NCI-H82 treated with DMSO at 0.1 percent for 48 hours (cell line): ENCODE data around the gene TNIP1.

Experiments
- DNase-seq: peaks from one replicate; lab custom pipeline; 2025; ENCODE audit not compliant: unreplicated experiment; lab: John Stamatoyannopoulos, UW

Gene TNIP1

DNA sequence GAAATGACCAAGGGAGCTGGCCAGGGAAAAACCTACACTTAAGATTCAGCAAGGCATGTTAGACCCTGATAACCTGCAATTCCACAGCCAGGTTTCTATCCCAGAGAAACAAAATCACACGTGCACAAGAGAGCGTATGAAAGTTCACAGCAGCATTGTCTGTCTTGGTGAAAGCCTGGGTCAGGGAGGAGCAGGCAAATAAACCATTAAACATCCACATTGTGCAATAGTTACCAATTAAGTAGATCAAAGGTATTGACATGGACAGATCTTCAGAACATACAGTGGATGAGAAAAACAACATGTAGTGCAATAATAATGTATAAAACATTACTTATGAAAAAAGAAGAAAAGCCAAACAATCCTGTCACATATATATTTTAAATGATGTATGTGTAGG, 76.3 kb downstream of the TNIP1 start:
- DNase-seq = no peak

DNA sequence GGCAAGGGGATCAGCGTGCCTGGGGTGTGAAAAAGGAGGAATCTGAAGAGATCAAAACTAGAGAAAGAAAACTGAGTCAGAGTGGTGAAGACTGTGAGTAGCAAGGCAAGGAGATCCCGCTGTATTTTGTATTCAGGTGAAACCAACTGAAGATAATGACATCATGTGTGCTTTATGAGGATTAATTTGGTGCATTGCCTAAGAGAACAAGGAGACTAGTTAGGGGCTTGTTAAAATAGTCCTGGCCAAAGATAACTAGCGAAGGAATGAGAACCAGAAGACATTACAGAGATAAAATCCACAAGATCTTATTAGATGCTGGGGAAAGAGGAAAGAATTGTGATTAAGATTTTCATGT, 77.4 kb downstream of the TNIP1 start:
- no peak for DNase-seq

DNA sequence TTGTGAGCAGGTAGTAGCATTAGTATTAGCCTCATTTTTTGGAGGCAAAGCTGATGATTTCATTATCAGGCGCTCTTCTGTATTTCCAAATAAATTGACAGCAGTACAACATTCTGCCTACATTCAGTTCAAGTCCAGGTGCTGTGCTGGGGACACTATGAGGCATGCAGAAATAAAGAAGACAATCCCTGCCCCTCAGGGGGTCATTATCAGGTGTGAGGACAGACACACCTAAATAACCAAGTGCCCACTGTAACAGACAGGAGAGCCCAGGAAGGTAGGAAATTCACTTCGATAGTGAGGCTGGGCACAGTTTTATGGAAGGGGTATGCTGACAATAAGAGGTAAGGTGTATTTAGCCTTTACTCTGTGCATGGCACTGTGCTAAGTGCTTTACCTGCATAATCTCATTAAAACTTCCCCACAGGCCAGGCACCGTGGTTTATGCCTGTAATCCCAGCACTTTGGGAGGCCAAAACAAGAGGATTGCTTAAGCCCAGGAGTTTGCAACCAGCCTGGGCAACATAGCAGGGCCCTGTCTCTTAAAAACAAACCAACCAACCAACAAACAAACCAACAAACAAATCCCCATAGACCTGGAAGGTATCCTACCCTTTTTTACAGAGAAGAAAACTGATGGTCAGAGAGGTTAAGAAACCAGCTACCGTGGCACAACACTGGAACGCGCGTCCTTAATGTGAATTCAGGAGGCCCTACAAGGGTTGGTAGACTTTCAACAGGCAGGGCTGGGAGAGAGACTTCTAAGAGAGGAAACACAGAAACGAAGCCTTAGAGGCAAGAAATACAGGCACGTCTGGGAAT, 77.9 kb downstream of the TNIP1 start:
- DNase-seq = peak; percentile 3

DNA sequence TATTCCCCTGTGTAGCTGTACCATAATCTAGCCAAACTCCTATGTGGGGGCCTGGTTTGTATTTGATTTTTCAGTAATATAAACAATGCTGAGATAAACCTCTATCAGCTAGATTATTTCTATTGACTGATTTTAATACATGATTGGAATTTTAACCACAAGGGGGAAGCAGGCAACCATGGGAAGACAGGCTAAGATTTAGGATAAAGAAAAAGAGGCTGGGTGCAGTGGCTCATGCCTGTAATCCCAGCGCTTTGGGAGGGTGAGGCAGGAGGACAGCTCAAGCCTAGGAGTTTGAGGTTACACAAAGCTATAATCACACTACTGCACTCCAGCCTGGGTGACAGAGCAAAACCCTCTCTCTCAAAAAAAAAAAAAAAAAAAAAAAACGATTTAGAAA, 78.6 kb downstream of the TNIP1 start:
- peak; percentile 53 for DNase-seq

DNA sequence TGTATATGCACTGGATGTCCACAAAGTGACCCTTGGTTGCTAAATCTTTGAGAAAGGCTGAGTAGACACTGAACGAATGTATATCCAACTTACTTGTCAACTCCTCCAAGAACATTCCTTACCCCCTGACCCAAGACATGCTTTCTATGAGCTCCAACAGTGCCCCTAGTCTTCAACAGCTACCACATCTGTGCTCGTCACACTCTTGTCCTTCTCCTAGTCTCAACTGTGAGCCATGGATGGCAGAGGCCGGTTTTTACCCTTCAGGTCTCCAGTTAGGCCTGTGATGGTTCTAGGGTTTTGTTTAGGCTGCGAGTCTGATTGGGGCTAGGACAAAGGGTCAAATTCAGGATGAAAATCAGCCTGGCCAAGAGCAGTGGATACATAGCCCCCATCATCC, 79.4 kb downstream of the TNIP1 start:
- no peak for DNase-seq

DNA sequence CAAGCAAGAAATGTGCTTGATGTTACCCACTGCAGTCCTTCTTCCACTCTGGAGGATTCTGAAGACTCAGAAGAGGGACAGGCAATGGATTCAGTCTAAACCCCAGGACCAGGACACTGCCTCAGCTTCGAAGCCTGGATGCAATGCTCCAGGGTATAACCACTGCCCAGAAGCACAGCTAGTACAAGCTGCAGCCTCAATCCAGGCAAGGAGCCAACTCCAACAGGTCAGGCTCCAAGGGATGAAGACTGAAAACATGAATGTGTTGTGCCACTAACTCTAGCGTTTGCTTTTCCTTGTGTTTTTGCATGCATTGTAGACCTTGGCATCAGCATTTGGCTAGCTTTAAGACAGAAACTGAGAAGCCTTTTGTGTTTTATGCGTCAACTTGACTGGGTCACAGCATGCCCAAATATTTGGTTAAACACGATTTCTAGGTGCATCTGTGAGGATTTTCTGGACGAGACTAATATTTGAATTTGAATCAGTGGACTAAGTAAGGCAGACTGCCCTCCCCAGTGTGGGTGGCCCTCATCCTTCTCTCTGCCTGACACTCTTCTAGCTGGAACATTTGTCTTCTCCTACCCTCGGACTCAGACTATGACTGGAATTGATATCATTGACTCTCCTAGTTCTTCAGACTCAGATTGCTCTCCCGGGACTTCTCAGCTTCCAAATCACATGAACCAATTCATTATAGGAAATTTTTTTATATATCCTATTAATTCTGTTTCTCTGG, 81.0 kb downstream of the TNIP1 start:
- no peak for DNase-seq

DNA sequence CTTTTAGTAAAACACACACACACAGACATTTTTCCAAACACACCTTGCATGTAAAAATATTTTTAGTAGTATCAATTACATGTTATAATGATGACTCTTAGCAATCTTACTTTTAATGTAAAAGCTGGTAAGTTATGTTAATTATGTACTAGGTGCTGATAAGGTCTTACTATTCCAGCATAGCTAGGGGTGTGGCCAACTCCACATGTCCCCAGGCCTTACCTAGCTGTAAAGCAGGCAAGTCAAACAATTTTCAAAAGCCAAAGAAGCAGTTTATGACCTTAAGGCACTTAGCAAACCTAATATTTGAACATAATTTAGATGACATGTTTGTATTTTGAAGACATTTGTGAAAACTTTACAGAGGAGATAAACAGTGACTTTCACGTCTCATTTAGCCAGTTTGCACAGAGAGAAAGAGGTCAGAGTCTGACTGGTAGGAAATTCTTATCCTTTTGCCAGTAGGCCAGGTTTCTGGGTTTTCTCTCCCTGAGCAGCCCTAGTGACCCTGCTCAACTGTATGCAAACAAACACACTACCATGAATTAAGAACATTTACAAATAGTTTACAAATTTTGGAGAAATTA, 86.9 kb downstream of the TNIP1 start:
- no peak for DNase-seq

DNA sequence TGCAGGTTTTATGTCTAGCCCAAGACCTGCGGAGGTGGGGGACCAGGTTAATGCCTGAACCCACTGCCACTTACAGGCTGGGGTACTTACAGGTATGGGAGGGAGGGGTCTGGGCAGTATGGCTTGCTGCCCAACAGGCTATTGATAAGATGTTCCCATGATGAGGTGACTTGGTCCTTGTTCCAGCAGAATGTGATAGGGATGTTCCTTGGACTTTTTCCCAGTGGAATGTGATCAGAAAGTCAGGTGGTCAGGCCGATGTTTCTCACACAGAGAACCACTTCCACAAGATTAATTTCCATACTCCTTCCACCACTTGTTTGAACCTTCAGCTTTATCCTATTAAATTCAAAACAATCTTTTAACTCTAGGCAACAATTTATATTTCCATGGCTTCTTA, 87.4 kb downstream of the TNIP1 start:
- DNase-seq = no peak

DNA sequence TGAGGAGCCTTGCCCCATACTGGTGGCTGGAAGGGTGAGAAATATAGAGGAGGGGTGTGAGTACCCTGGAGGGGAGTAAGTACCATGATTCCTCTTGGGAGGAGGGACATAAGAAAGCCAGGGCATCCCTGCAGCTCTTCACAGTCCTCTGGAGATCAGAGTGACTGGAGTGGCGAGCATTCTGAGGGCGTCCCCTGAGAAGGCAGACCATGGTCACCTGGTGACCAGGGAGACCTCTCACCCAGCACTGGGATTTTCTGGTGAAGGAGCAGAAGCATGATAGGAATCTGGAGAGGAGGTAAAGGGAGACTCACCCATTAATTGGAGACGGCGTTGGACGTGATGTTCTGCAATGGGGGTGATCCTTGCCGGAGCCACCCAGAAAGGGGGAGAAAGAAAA, 88.1 kb downstream of the TNIP1 start:
- no peak for DNase-seq

DNA sequence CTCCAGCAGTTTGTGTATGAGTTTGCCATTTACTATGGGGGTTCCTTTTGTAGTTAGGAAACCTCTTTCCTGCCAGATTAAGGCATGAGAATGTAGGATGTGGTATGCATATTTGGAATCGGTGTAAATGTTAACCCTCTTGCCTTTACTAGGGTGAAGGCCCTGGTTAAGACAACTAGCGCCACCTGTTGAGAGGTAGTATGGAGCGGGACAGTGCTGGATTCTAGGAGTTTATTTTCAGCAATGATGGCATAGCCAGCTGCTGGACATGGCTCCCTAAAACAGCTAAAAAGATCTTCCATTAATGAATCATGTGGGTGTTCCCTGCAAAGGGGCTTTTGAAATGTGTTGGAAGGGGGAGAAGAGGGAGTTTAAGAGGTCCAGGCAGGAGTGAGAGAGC, 91.1 kb downstream of the TNIP1 start:
- peak; percentile 2 for DNase-seq

DNA sequence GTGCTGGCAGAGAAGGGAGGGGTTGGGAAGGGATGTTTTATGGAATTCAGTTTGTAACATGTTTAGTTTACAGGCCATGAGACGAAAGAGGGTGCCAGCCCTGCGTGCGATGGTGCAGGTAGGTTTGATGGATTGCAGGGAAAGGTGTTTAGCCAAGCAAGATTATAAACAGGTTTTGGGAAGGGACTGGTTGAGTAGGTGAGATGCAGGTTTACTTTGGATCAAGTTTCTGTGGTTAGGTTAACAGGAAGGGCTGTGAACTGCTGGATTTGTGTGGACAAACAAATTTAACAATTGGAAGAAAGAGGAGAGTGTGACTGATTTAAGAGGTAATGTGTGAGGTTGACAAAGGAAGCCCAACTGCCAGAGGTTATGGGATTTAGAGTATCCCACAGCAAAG, 93.1 kb downstream of the TNIP1 start:
- DNase-seq = no peak
